Measurements from ENCODE around the gene BCL2A1. TPM values are rescaled to one million over a fixed set of nuclear protein-coding genes. Genes with fewer than 3 reads are reported as not detected.

BCL2A1 gene
- total RNA-seq, 1 experiment from 2014 or later: not detected

- H3K9me3 ChIP-seq (ENCODE audit: control insufficient read depth, low read depth, low read length): no peaks in the 10 kb centered on the region
- no peak for DNase-seq
Observed at GRCh38 chr15:79943820-79944219, 27.2 kb downstream of the BCL2A1 start.

More at GRCh38 chr15:79943820-79944219, 27.2 kb downstream of the BCL2A1 start:
- no peaks in the 10 kb centered on the region for H3K27me3 ChIP-seq (ENCODE audit: insufficient read depth, low read length)
- H3K14ac ChIP-seq (ENCODE audit: insufficient read depth, low read length): no peak overlapping the region
- H4K8ac ChIP-seq (replicated peaks; ENCODE audit: insufficient read length, low read depth, low read length): no peak overlapping the region
- no peaks in the 10 kb centered on the region for H3K79me1 ChIP-seq (ENCODE audit: insufficient read depth, low read depth, low read length, poor library complexity, severe bottlenecking)
- TF ChIP-seq CTCF (conservative IDR thresholded peaks at IDR 0.05): no peak
- no peak overlapping the region for H2BK5ac ChIP-seq (ENCODE audit: insufficient read length, low read length)
- no peaks in the 10 kb centered on the region for H3K79me2 ChIP-seq (ENCODE audit: insufficient read depth, low read length)
- peaks cover 1% of the 10 kb centered on the region for H3K27me3 Mint-ChIP-seq (ENCODE audit: low read depth)
- H2AFZ ChIP-seq (ENCODE audit: low read length): no peak overlapping the region
- no peak overlapping the region for H2BK20ac ChIP-seq (ENCODE audit: low read depth, low read length, poor library complexity, severe bottlenecking)
- no peaks in the 10 kb centered on the region for H3K23me2 ChIP-seq (ENCODE audit: insufficient read length, low read depth, low read length, poor library complexity, severe bottlenecking)
- H4K5ac ChIP-seq (ENCODE audit: insufficient read length, low read depth, low read length): no peak overlapping the region
- H3K27ac Mint-ChIP-seq: no peak overlapping the region
- no peak overlapping the region for H2BK120ac ChIP-seq (ENCODE audit: low read depth, low read length, poor library complexity, severe bottlenecking)
- H3K56ac ChIP-seq (ENCODE audit: insufficient read length, low read depth, low read length): no peak overlapping the region
- H3K4ac ChIP-seq (ENCODE audit: low read depth, low read length): no peak overlapping the region
- no peak overlapping the region for H2AK5ac ChIP-seq (ENCODE audit: insufficient read length, low read length)
- no peaks in the 10 kb centered on the region; the same call in 1 of the 2 replicates for H3K4me1 ChIP-seq (ENCODE audit: insufficient read depth, low read length)
- no peak overlapping the region for H2BK12ac ChIP-seq (ENCODE audit: insufficient read length, low read depth, low read length)
- no peaks in the 10 kb centered on the region for H4K20me1 ChIP-seq (ENCODE audit: control insufficient read depth, insufficient read depth, insufficient read length)
- H3K4me2 ChIP-seq (ENCODE audit: insufficient read depth, insufficient read length, low read length): no peak overlapping the region
- H3K4me1 Mint-ChIP-seq: no peaks in the 10 kb centered on the region
- H4K91ac ChIP-seq (ENCODE audit: insufficient read length, low read depth, low read length): no peak overlapping the region
- H3K9ac ChIP-seq (ENCODE audit: extremely low read depth, insufficient read length, low read length): no peak overlapping the region
- no peaks in the 10 kb centered on the region for H3K36me3 Mint-ChIP-seq (ENCODE audit: insufficient read depth in 1 of 3, low read depth in 3 of 3)
- H3K4me3 Mint-ChIP-seq: no peak overlapping the region
- H3K23ac ChIP-seq (ENCODE audit: insufficient read length, low read depth, low read length): no peak overlapping the region
- no peak overlapping the region for H2BK15ac ChIP-seq (ENCODE audit: low read depth, low read length)
- no peak overlapping the region for H3K18ac ChIP-seq (ENCODE audit: insufficient read length, low read depth, low read length)
- no peaks in the 10 kb centered on the region for H3K9me3 Mint-ChIP-seq
- no peak overlapping the region for H3T11ph ChIP-seq (ENCODE audit: low read length)
- no CpG with 5 or more reads among the region's 1 CpG for WGBS (ENCODE audit: extremely low coverage, insufficient read length, low lambda C conversion rate)
- H3K27ac ChIP-seq (ENCODE audit: insufficient read length, low read depth, low read length): no peak overlapping the region
